ENCODE measurements around the gene WDFY2.

DNA sequence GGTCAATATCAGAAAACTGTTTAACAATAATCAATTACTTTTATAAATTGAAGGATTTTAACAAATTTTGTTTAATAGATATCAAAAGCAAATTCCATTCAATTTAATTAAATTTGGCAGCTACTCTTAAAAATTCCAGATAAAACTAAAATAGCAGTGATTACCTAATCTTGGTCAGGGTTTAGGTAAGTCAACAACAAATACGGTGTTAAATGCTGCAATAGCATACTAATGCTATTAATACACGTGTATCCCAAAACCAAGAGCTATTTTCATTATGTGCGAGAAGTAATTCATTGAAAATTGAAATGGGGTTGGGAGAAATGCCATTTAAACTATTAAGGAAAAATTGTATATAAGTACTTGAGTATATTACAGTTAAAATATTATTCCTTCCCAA, 114.1 kb downstream of the WDFY2 start:
- TF ChIP-seq EZH2phosphoT487 (IDR thresholded peaks at IDR 0.05; ENCODE audit: insufficient read depth, low read depth) = no peak
- TF ChIP-seq EZH2 (IDR thresholded peaks at IDR 0.05; ENCODE audit: insufficient read depth, poor library complexity, severe bottlenecking) = no peak

Measured in GM23248 (cell line).